Mononuclear cell (primary cell): Measurements from ENCODE around the gene ZNF691. TPM values are rescaled to one million over a fixed set of nuclear protein-coding genes. Genes with fewer than 3 reads are reported as not detected.
"Not testable (repeated sequence)": the region's sequence is repeated elsewhere in the genome, so short reads cannot be mapped to it uniquely, and the experiment has no call there.

Experiments
- H3K27me3 ChIP-seq: 2 replicates; pipeline ENCODE4 v1.6.0; 2011; ENCODE audit warnings: low read length, control low read depth; ENCODE audit not compliant: insufficient read depth
- H3K4me1 ChIP-seq: 2 replicates; pipeline ENCODE4 v1.5.1; 2011; ENCODE audit warnings: mild to moderate bottlenecking, low read length, control low read depth; ENCODE audit not compliant: insufficient read depth
- H3K4me3 ChIP-seq: 2 replicates; pipeline ENCODE4 v1.5.1; 2011; ENCODE audit warnings: mild to moderate bottlenecking, low read length, moderate library complexity
- H3K9me3 ChIP-seq: 2 replicates; pipeline ENCODE4 v1.5.1; 2011; ENCODE audit warnings: low read depth, mild to moderate bottlenecking, control low read depth, low read length
- total RNA-seq: library from RNA; depleted of rRNA; stranded (reverse); fragments of >200 nt; gene quantifications from one replicate; pipeline ENCODE4 v1.2.3, GENCODE V29; 2012

Gene ZNF691
- total RNA-seq, 1 donor: 1.6 TPM

- Histone ChIP-seq H3K4me1 (no peaks in the 10 kb centered on the region), H3K27me3 (peaks cover 2% of the 10 kb centered on the region), H3K9me3 (no peaks in the 10 kb centered on the region), H3K4me3 (no peak overlapping the region)
Measured at GRCh38 chr1:42866549-42866948, 20.1 kb downstream of the ZNF691 start.

- not testable (repeated sequence) for H3K4me1 ChIP-seq, H3K4me3 ChIP-seq, H3K9me3 ChIP-seq, H3K27me3 ChIP-seq
Measured at GRCh38 chr1:42868466-42868865, 22.1 kb downstream of the ZNF691 start.

- H3K4me3 ChIP-seq, H3K27me3 ChIP-seq, H3K9me3 ChIP-seq, H3K4me1 ChIP-seq: not testable (repeated sequence)
Measured at GRCh38 chr1:42869254-42869653, 22.8 kb downstream of the ZNF691 start.

DNA sequence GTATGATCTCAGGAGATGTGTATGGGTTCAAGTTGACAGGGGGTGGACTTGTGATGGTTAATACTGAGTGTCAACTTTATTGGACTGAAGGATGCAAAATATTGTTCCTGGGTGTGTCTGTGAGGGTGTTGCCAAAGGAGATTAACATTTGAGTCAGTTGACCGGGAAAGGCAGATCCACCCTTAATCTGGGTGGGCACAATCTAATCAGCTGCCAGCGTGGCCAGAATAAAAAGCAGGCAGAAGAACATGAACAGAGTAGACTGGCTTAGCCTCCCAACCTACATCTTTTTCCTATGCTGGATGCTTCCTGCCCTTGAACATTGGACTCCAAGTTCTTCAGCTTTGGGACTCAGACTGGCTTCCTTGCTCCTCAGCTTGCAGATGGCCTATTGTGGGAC is 23.3 kb downstream of the ZNF691 start:
- not testable (repeated sequence) for H3K9me3 ChIP-seq, H3K4me3 ChIP-seq, H3K4me1 ChIP-seq, H3K27me3 ChIP-seq

DNA sequence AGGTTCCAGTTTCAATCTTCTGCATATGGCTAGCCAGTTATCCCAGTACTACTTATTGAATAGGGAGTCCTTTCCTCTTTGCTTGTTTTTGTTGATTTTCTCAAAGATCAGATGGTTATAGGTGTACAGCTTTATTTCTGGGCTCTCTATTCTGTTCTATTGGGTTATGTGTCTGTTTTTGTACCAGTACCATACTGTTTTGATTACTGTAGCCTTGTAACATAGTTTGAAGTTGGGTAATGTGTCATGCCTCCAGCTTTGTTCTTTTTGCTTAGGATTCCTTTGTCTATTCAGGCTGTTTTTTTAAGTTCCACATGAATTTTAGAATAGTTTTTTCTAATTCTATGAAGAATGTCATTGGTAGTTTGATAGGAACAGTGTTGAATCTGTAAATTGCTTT is 26.7 kb downstream of the ZNF691 start:
- not testable (repeated sequence) for H3K27me3 ChIP-seq, H3K4me3 ChIP-seq, H3K9me3 ChIP-seq, H3K4me1 ChIP-seq

GRCh38 chr1:42873670-42874069 is 27.3 kb downstream of the ZNF691 start:
- Histone ChIP-seq H3K4me1 (no peaks in the 10 kb centered on the region), H3K9me3 (no peaks in the 10 kb centered on the region), H3K27me3 (peaks cover 8% of the 10 kb centered on the region), H3K4me3 (no peak overlapping the region)

- Histone ChIP-seq H3K27me3 (peaks cover 8% of the 10 kb centered on the region), H3K4me3 (no peak overlapping the region), H3K9me3 (no peaks in the 10 kb centered on the region), H3K4me1 (no peaks in the 10 kb centered on the region)
Measured at GRCh38 chr1:42876009-42876408, 29.6 kb downstream of the ZNF691 start.

DNA sequence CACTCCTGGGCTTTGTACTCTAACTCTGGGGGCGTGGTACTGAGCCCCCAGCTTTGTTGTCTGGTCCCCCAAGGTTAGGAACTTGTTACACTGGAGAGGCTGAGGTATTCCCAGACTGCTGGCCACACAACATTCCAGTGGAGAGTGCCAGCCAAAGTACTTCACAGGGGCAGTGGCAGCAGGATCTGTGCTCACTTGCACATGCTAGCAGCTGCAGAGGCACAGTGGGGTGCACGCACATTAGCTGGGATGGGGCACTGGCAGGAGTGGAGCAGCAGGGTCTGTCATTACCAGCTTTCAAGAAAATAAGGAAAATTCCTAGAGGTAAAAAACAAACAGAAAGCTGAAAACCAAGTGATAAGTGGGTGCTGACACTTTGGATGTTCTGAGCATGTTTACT is 31.0 kb downstream of the ZNF691 start:
- Histone ChIP-seq H3K27me3 (peaks cover 8% of the 10 kb centered on the region), H3K4me3 (no peak overlapping the region), H3K4me1 (no peaks in the 10 kb centered on the region), H3K9me3 (no peaks in the 10 kb centered on the region)

DNA sequence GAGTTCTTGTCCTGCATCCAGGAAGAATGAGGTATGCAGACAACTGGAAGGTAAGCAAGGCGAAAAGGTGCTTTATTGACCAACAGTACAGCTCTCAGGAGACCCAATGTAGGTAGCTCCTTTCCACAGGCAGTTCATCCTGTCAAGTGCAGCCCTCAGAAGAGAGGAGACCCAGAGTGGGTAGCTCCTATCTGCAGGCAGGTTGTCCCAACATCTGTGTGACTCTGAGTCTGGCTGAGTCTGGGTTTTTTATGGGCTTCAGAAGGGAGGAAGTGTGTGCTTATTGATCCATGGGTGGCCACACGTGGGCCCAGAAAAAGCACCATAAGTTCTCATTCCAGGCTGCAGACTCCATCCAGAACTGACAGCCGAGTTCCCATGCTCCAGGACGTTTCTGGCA is 34.0 kb downstream of the ZNF691 start:
- Histone ChIP-seq H3K27me3 (peaks cover 8% of the 10 kb centered on the region), H3K4me3 (no peak overlapping the region), H3K4me1 (no peaks in the 10 kb centered on the region), H3K9me3 (no peaks in the 10 kb centered on the region)

DNA sequence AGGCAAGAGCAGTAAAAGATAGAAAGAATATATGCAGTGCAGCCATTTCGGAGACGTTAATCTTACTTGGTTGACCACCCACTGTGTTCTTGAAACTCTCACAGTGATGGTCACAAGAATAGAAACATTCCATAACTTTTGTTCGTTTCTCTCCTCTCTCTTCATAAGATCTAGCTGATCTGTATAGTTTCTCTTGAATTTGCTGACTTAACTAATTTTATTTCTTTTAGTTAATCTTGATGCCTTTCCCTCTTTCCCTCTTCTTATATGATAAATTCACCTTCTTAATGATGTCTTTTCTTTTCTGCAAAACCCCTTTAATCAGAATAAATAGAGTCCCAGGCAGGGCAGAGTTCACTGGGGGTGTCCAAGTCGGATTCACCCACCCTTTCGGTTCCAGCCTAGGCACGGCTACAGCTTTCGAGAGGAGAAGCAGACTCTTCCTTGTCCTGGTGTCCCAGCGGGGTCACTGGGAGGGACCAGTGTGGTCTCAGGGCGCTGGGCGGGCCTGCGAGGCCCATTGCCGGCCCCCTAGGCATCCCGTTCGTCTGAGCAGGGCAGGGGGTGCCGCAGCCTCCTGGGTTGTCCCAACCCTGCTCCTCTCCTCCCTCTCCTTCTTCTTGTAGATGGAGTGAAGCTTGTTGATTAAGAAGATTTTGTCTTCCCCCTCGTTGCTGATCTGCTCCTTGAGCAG is 39.8 kb downstream of the ZNF691 start:
- Histone ChIP-seq H3K4me1 (no peaks in the 10 kb centered on the region), H3K9me3 (no peaks in the 10 kb centered on the region), H3K4me3 (no peak overlapping the region), H3K27me3 (no peaks in the 10 kb centered on the region)

DNA sequence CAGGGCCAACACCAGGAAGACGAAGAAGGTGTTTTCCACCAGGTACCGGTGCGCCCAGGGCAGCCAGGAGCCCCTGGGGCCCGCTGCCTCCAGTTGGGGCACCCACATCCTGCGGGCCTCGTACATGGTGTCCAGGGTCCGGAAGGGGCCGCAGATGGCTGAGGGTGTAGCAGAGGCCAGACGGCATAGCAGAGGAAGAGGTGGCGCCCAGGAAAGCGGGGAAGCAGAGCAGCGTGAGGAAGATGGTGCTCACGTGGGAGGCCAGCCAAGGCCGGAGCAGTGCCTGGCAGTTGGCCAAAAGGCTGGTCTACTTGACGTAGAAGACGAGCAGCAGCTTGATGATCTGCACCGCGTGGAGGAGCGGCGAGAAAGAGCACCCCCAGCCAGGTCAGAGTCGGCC is 40.4 kb downstream of the ZNF691 start:
- Histone ChIP-seq H3K4me1 (no peaks in the 10 kb centered on the region), H3K4me3 (no peak overlapping the region), H3K9me3 (no peaks in the 10 kb centered on the region), H3K27me3 (no peaks in the 10 kb centered on the region)

DNA sequence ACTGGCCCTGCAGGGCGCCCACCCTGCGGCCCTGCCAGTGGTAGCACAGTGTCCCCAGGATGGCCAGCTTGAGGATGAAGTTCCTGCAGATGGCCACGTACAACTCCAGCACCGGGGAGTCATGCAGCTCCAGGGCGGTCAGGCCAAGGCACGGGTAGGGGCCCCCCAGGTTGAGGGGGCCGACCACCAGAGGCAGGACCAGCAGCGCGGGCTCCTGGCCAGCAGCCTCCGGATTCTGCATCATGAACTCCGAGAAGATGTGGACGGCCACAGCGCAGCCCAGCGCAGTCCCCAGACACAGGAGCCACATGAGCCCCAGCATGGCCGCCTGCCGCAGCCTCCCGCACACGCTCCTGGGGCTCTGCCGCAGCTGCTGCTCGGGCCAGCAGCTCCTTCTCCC is 41.0 kb downstream of the ZNF691 start:
- Histone ChIP-seq H3K9me3 (no peaks in the 10 kb centered on the region), H3K4me1 (no peaks in the 10 kb centered on the region), H3K27me3 (no peaks in the 10 kb centered on the region), H3K4me3 (no peak overlapping the region)

DNA sequence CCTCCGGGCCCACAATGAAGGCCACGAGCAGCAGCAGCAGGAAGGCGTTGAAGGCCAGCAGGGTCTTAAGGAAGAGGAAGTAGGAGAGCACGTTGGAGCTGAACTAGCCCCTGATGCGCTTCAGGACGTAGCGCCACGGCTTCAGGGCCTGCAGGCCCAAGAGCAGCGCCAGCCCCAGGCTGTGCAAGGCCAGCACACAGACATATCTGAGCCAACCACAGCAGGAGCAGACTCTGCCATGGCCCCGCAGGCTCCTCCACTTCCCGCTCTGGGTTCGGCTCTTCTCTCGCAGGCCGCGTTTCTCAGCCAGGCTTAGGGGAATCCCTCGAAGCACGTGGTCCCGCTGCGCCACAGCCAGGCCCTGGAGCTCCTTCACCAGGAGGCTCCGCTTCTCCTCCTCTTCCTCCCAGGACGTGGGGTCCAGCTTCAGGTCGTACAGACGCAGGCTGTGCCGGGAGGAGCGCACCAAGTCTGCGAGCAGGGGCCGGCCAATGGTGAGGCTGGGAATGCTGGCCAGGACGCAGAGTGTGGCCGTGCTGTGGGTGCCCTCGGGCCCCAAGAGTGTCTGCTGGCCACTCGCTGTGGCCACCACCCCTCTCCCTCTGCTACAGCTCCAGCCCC is 41.7 kb downstream of the ZNF691 start:
- Histone ChIP-seq H3K9me3 (no peaks in the 10 kb centered on the region), H3K4me1 (no peaks in the 10 kb centered on the region), H3K4me3 (no peak overlapping the region), H3K27me3 (no peaks in the 10 kb centered on the region)

GRCh38 chr1:42889264-42889663 is 42.9 kb downstream of the ZNF691 start:
- H3K4me1 ChIP-seq: no peaks in the 10 kb centered on the region
- H3K27me3 ChIP-seq: no peaks in the 10 kb centered on the region
- no peak overlapping the region for H3K4me3 ChIP-seq
- H3K9me3 ChIP-seq: no peaks in the 10 kb centered on the region

DNA sequence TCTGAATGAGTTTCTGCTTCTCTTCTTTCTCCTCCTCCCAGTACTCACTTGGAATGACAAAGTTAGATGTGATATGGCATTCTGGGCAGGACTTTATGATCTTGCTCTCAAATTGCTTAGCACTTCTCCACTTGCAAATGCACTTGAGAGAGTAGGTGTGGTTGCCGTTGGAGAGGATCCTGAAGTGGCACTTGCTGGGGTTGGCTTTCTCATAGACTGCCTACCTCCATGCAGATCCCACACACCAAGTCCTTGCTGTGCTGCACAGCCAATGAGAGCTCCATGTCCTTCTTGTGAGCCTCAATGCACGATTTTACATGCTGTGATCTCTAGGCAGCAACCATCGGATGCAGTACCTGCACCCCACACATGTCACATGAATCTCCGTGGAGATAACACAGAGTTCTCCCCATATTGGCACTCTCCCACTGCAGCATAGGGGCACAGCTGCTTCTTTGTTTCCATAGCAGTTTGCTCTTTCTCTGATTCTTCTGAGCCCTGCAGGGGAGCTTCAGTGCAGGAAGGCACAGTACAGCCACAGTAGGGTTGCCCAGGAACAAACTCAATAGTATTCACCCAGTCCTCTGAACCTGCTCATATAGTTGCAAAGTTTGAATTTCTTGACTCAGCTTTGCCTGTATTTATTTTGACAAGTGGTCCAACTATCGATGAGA is 45.2 kb downstream of the ZNF691 start:
- H3K4me3 ChIP-seq: no peak overlapping the region

GRCh38 chr1:42899960-42900359 is 53.5 kb downstream of the ZNF691 start:
- not testable (repeated sequence) for H3K9me3 ChIP-seq, H3K4me1 ChIP-seq, H3K4me3 ChIP-seq
- H3K27me3 ChIP-seq: peaks cover 11% of the 10 kb centered on the region

More for the DNA sequence above, 45.2 kb downstream of the ZNF691 start:
- H3K9me3 ChIP-seq: no peaks in the 10 kb centered on the region
- no peaks in the 10 kb centered on the region for H3K27me3 ChIP-seq
- H3K4me1 ChIP-seq: no peaks in the 10 kb centered on the region
